K562 (cell line): ENCODE data around the gene HAPLN1. TPM values are rescaled to one million over a fixed set of nuclear protein-coding genes. Genes with fewer than 3 reads are reported as not detected.

Source experiments
- ATAC-seq: fragments of 200-7000 bp; cut with Tn5 transposase; 3 replicates; pipeline ENCODE4 v1.9.1; 2020; ENCODE audit warnings: moderate library complexity
- BruUV-seq: library from RNA; stranded (reverse); fragments of 400-500 nt; replicated peaks from 2 replicates; lab custom pipeline; 2021; lab: Mats Ljungman, UMichigan
- CTCF ChIA-PET: fragments of 300-600 bp; formaldehyde crosslinking; extraction: SDS; loops from one replicate; lab custom pipeline; 2021; ENCODE audit warnings: low intra/inter-chr PET ratio; lab: Yijun Ruan, JAX
- POLR2A ChIA-PET: fragments of 300-600, 350-650 bp; sonication (Branson Sonifier 250); formaldehyde crosslinking; extraction: SDS; loops from one replicate; lab custom pipeline; 2021; ENCODE audit warnings: antibody characterized with exemption, inconsistent platforms; lab: Yijun Ruan, JAX
- DNase-seq, 4 experiments: peaks; one replicate each; pipeline versions ENCODE4 v3.0.0 to v3.0.0-alpha.2; 2011 to 2018; ENCODE audit warnings: low spot score in 3 of 4, mixed read lengths in 3 of 4; ENCODE audit errors: extremely low read depth in 1 of 4
- FAIRE-seq: peaks from 2 replicates; lab custom pipeline; 2011; peaks lifted over from hg19 to GRCh38; lab: Jason Lieb, UNC
- H2AFZ ChIP-seq: 2 replicates; pipeline ENCODE4 v1.6.0; 2011; ENCODE audit warnings: low read depth, low read length, control low read depth, inconsistent platforms
- H3K27ac ChIP-seq: fragments of 200-600 bp; 3 replicates; pipeline ENCODE4 v1.8.0; 2011; ENCODE audit warnings: low read depth, mild to moderate bottlenecking, control low read depth, inconsistent platforms, low read length, moderate library complexity, mixed read lengths; ENCODE audit errors: extremely low read depth
- H3K27me3 ChIP-seq, 2 experiments: fragments of 300-600 bp in 1 of 2; 2 replicates in 1 of 2; 3 replicates in 1 of 2; pipeline versions ENCODE4 v1.6.0 to v1.8.0; 2011; ENCODE audit warnings: inconsistent platforms in 2 of 2, low read length in 2 of 2, mild to moderate bottlenecking in 1 of 2, mixed read lengths in 1 of 2, moderate library complexity in 1 of 2; ENCODE audit not compliant: control insufficient read depth in 2 of 2, insufficient read depth in 2 of 2
- H3K36me3 ChIP-seq: fragments of 300-600 bp; 3 replicates; pipeline ENCODE4 v1.8.0; 2011; ENCODE audit warnings: mild to moderate bottlenecking, low read length, inconsistent platforms; ENCODE audit not compliant: control insufficient read depth, insufficient read depth
- H3K4me1 ChIP-seq, 2 experiments: fragments of 200-600 bp in 1 of 2; replicated peaks in 1 of 2; 2 replicates in 1 of 2; 3 replicates in 1 of 2; pipeline versions ENCODE4 v1.5.1 to v1.8.0; 2011; ENCODE audit warnings: inconsistent platforms in 2 of 2, low read length in 2 of 2, mild to moderate bottlenecking in 1 of 2, mixed read lengths in 1 of 2, moderate library complexity in 1 of 2; ENCODE audit not compliant: control insufficient read depth in 2 of 2, insufficient read depth in 2 of 2
- H3K4me2 ChIP-seq: 2 replicates; pipeline ENCODE4 v1.6.1; 2011; ENCODE audit warnings: low read length, control low read depth, inconsistent platforms, mixed read lengths; ENCODE audit not compliant: insufficient read depth
- H3K4me3 ChIP-seq: fragments of 200-600 bp; sonication (generic), shearing (Covaris generic); 2 replicates; pipeline ENCODE4 v1.5.1; 2016; ENCODE audit warnings: control low read depth, inconsistent platforms
- H3K79me2 ChIP-seq: fragments of 200-600 bp; 3 replicates; pipeline ENCODE4 v1.8.0; 2011; ENCODE audit warnings: low read length, inconsistent platforms; ENCODE audit not compliant: control insufficient read depth, insufficient read depth
- H3K9ac ChIP-seq, 2 experiments: 2 replicates each; pipeline versions ENCODE4 v1.6.0 to v1.6.1; 2011; ENCODE audit warnings: low read depth in 2 of 2, low read length in 2 of 2, control low read depth in 1 of 2, inconsistent platforms in 1 of 2, mild to moderate bottlenecking in 1 of 2, mixed read lengths in 1 of 2; ENCODE audit not compliant: insufficient read depth in 1 of 2
- H3K9me1 ChIP-seq: one replicate; pipeline ENCODE4 v1.6.0; 2011; ENCODE audit warnings: inconsistent platforms, mild to moderate bottlenecking, low read length, moderate library complexity; ENCODE audit not compliant: control insufficient read depth, insufficient read depth
- H3K9me3 ChIP-seq: replicated peaks from 2 replicates; pipeline ENCODE4 v1.5.1; 2011; ENCODE audit warnings: low read depth, low read length, inconsistent platforms; ENCODE audit not compliant: control insufficient read depth, insufficient read depth
- H4K20me1 ChIP-seq: replicated peaks from 2 replicates; pipeline ENCODE4 v1.6.1; 2011; ENCODE audit warnings: low read length, inconsistent platforms, mixed read lengths; ENCODE audit not compliant: control insufficient read depth, insufficient read depth
- C11orf30 ChIP-seq: fragments of 450-650 bp; IDR thresholded peaks from 2 replicates; pipeline ENCODE4 v1.6.1; 2016; ENCODE audit warnings: low read depth, mild to moderate bottlenecking
- MAFF ChIP-seq: IDR thresholded peaks from 2 replicates; pipeline ENCODE4 v1.6.1; 2012; ENCODE audit warnings: low read length, improper control_type of control experiment
- MAFG ChIP-seq: fragments of 450-650 bp; conservative IDR thresholded peaks from 2 replicates; pipeline ENCODE4 v1.6.1; 2016; ENCODE audit warnings: missing genetic modification characterization, missing compliant biosample characterization
- MAFK ChIP-seq: IDR thresholded peaks from 2 replicates; pipeline ENCODE4 v1.6.1; 2011; ENCODE audit warnings: low read length, improper control_type of control experiment
- NR2F6 ChIP-seq: fragments of 450-650 bp; formaldehyde crosslinking; IDR thresholded peaks from 2 replicates; pipeline ENCODE4 v1.4.0; 2020; ENCODE audit warnings: mild to moderate bottlenecking
- ZNF124 ChIP-seq: sonication (generic); formaldehyde crosslinking; IDR thresholded peaks from 2 replicates; pipeline ENCODE4 v1.8.1; 2022; ENCODE audit warnings: missing genetic modification reagents
- ZNF316 ChIP-seq: fragments of 450-650 bp; IDR thresholded peaks from 2 replicates; pipeline ENCODE4 v1.6.1; 2016
- ZNF717 ChIP-seq: fragments of 250-450 bp; sonication (Bioruptor Pico); IDR thresholded peaks from 2 replicates; pipeline ENCODE4 v1.5.0; 2021
- WGBS: fragments of 100-300 bp; shearing (Covaris generic); methylation state at CpG from one replicate; pipeline ENCODE4 v1.1.6; 2016; ENCODE audit warnings: low coverage, mixed read lengths; ENCODE audit not compliant: insufficient coverage; ENCODE audit errors: missing lambda C conversion rate; 5-methylcytosine and 5-hydroxymethylcytosine counted together
- in situ Hi-C: fragments of 300-500 bp; cut with MboI; formaldehyde crosslinking; loops from 4 replicates; pipeline ENCODE4 v1.15.0; 2018; ENCODE audit warnings: inconsistent platforms, mixed read lengths
- intact Hi-C: fragments of 100-400 bp; cut with micrococcal nuclease; formaldehyde crosslinking; loops from 2 replicates; pipeline ENCODE4 v1.14.2; 2022
- polyA plus RNA-seq, 8 experiments: library from polyadenylated mRNA; depleted of rRNA in 4 of 8; stranded (reverse) in 5 of 8; unstranded in 3 of 8; fragments of >200 nt; fragmentation: Nextera tagmentation in 2 of 8; fragmentation: Illumina TruSeq in 1 of 8; extraction: Ambion mirVana in 2 of 8; extraction: Trizol in 1 of 8; gene quantifications; 2 replicates each; pipeline versions ENCODE4 v1.2.1 to v1.2.3, GENCODE V29; 2011 to 2014; ENCODE audit warnings: inconsistent platforms in 1 of 8, missing spikeins in 1 of 8
- total RNA-seq, 7 experiments: library from RNA; depleted of rRNA in 6 of 7; stranded (reverse); fragments of >200 nt in 6 of 7; fragmentation: Illumina TruSeq in 2 of 7; extraction: Trizol in 2 of 7; gene quantifications; 2 replicates each; pipeline versions ENCODE4 v1.2.1 to v1.2.3, GENCODE V29; 2011 to 2021; ENCODE audit warnings: low replicate concordance in 1 of 7

HAPLN1 gene
- total and polyA plus RNA-seq, 9 of the 15 experiments (the other 6 are each of a cell fraction or from before 2014, with no cell fraction given) = not detected

GRCh38 chr5:83672646-83673045 is 48.0 kb downstream of the HAPLN1 start (continued):
- no peak for TF ChIP-seq ZNF124 (CRISPR knock-in tag)
- TF ChIP-seq, all 486 proteins: peak for 0

GRCh38 chr5:83672158-83672557 is 48.5 kb downstream of the HAPLN1 start:
- no peaks in the 10 kb centered on the region for H3K9me3 ChIP-seq
- no peaks in the 10 kb centered on the region for H4K20me1 ChIP-seq
- WGBS = 0% methylated on average over 2 of the region's 2 CpGs
- intact Hi-C loops (no loop called here), in situ Hi-C loops (no loop called here)
- DNase-seq (no peak), FAIRE-seq (no peak), ATAC-seq (no peak)
- no peak overlapping the region for H3K27ac ChIP-seq
- BruUV-seq = no TSS peak
- ChIA-PET POLR2A (no interaction called here), CTCF (no interaction called here)
- H3K9ac ChIP-seq = no peak overlapping the region
- no peak overlapping the region for H3K4me2 ChIP-seq
- no peaks in the 10 kb centered on the region for H3K4me1 ChIP-seq
- no peaks in the 10 kb centered on the region for H3K27me3 ChIP-seq
- no peak overlapping the region for H3K4me3 ChIP-seq
- no peaks in the 10 kb centered on the region for H3K9me1 ChIP-seq
- peak; percentile 97 for TF ChIP-seq MAFF
- no peak for TF ChIP-seq NR2F6
- TF ChIP-seq MAFG (tag) = peak; percentile 90
- TF ChIP-seq ZNF316 = peak; percentile 94
- no peak for TF ChIP-seq ZNF717 (CRISPR knock-in tag)
- TF ChIP-seq MAFK = peak; percentile 98
- TF ChIP-seq C11orf30 = peak; percentile 89
- H3K36me3 ChIP-seq = no peaks in the 10 kb centered on the region
- H3K79me2 ChIP-seq = no peaks in the 10 kb centered on the region
- no peak overlapping the region for H2AFZ ChIP-seq
